ENCODE data around the gene MTFR1L.

DNA sequence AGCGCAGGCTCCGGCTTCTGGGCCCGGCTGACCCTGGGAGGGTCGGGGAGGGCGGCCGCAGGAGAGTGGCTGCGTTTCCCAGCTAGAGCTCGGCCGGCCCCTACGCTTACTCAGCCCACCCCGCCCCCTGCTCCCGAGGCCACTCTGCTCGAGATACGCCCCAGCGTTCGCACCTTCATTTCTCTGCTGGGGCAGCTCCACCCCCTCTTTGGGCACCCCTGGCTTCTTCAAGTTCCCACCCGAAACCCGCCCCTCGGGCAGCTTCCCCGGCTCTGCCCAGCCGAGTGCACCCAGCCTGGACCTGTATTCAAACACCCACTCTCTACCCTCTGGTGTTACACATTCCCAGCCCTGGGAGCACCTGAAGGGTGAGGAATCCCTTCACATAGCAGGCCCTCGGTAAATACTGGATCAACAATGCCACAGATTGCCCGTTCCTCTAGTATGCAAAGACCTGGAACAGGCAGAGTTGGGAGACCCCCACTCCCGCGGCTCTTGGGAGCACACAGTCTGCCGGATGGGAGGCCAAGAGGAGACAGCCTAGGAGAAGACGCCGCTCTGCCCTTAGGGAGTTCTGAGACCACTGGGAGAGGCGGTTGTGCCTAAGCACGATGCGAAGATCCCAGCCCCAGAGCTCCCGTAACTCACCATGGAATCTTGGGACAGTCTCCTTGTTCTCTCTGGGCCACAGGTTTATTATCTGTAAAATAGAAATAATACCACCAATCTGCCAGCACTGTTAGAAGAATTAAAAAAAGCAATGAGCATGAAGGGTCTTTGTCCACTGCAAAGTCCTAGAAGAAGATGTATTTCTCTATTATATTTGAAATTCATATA lies 56.3 kb downstream of the MTFR1L start:
- TF ChIP-seq, protein P1, sequence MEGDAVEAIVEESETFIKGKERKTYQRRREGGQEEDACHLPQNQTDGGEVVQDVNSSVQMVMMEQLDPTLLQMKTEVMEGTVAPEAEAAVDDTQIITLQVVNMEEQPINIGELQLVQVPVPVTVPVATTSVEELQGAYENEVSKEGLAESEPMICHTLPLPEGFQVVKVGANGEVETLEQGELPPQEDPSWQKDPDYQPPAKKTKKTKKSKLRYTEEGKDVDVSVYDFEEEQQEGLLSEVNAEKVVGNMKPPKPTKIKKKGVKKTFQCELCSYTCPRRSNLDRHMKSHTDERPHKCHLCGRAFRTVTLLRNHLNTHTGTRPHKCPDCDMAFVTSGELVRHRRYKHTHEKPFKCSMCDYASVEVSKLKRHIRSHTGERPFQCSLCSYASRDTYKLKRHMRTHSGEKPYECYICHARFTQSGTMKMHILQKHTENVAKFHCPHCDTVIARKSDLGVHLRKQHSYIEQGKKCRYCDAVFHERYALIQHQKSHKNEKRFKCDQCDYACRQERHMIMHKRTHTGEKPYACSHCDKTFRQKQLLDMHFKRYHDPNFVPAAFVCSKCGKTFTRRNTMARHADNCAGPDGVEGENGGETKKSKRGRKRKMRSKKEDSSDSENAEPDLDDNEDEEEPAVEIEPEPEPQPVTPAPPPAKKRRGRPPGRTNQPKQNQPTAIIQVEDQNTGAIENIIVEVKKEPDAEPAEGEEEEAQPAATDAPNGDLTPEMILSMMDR (IDR thresholded peaks at IDR 0.05), result no peak
- peak in 1 of 2 donors; percentile 1 for TF ChIP-seq POLR2AphosphoS5 (IDR thresholded peaks at IDR 0.05; ENCODE audit: insufficient read depth in 1 of 2, low read depth in 1 of 2)

Measured in vagina (tissue), 2 donors.